Cardiac muscle cell (in vitro differentiated cells and primary cell): ENCODE results near the gene OXLD1. TPM values are rescaled to one million over a fixed set of nuclear protein-coding genes. Genes with fewer than 3 reads are reported as not detected.

ENCODE experiments used
- DNase-seq, 2 donors: peaks; one replicate each; pipeline versions ENCODE4 v3.0.0 to v3.0.0-alpha.2; 2010 to 2017; ENCODE audit warnings: low read depth in 1 of 2, low spot score in 1 of 2
- H3K27ac ChIP-seq: fragments of 200-600 bp; sonication (generic); 2 replicates; pipeline ENCODE4 v1.5.1; 2016
- H3K27me3 ChIP-seq: fragments of 200-600 bp; sonication (generic); 2 replicates; pipeline ENCODE4 v1.6.0; 2016; ENCODE audit warnings: control low read depth
- H3K36me3 ChIP-seq: fragments of 200-600 bp; sonication (generic); 2 replicates; pipeline ENCODE4 v1.5.1; 2016; ENCODE audit warnings: control low read depth
- H3K4me1 ChIP-seq: fragments of 200-600 bp; sonication (generic); 2 replicates; pipeline ENCODE4 v1.8.1; 2017; ENCODE audit warnings: low read depth, mild to moderate bottlenecking, mixed run types
- H3K4me3 ChIP-seq: fragments of 200-600 bp; sonication (generic); 2 replicates; pipeline ENCODE4 v1.5.1; 2016; ENCODE audit warnings: mild to moderate bottlenecking
- H3K9me3 ChIP-seq: fragments of 200-600 bp; sonication (generic); 2 replicates; pipeline ENCODE4 v1.5.1; 2017; ENCODE audit warnings: low read depth, mild to moderate bottlenecking, control low read depth
- CTCF ChIP-seq: IDR thresholded peaks from 2 replicates; pipeline ENCODE4 v1.5.1; 2012; ENCODE audit warnings: low read depth, mild to moderate bottlenecking, low read length
- polyA plus RNA-seq: library from polyadenylated mRNA; unstranded; fragments of >200 nt; fragmentation: Nextera tagmentation; extraction: Ambion mirVana; gene quantifications from 2 replicates; pipeline ENCODE4 v1.2.1, GENCODE V29; 2016
- total RNA-seq: library from RNA; depleted of rRNA; stranded (reverse); fragments of >200 nt; gene quantifications from 2 replicates; pipeline ENCODE4 v1.2.3, GENCODE V29; 2016

The OXLD1 gene
- total and polyA plus RNA-seq, 2 experiments from 2014 or later, result 100 to 104 TPM

GRCh38 chr17:81667754-81668153, 1.3 kb upstream of the OXLD1 start:
- no peak for TF ChIP-seq CTCF
- Histone ChIP-seq H3K27me3 (no peaks in the 10 kb centered on the region), H3K36me3 (peaks cover 15% of the 10 kb centered on the region), H3K9me3 (no peaks in the 10 kb centered on the region), H3K4me1 (peaks cover 8% of the 10 kb centered on the region), H3K27ac (no peak overlapping the region), H3K4me3 (no peak overlapping the region)
- no peak for DNase-seq

GRCh38 chr17:81666092-81666341, 388 bp downstream of the OXLD1 start:
- Histone ChIP-seq H3K27me3 (no peaks in the 10 kb centered on the region), H3K36me3 (peaks cover 7% of the 10 kb centered on the region), H3K27ac (peak overlapping the region; percentile 71), H3K4me3 (peak overlapping the region; percentile 67), H3K4me1 (peaks cover 8% of the 10 kb centered on the region), H3K9me3 (no peaks in the 10 kb centered on the region)
- peak in 1 of 2 donors; percentile 81 for DNase-seq
- TF ChIP-seq CTCF, result no peak

- H3K9me3 ChIP-seq, result no peaks in the 10 kb centered on the region
- TF ChIP-seq CTCF, result no peak
- H3K4me1 ChIP-seq, result peaks cover 8% of the 10 kb centered on the region
- no peaks in the 10 kb centered on the region for H3K27me3 ChIP-seq
- H3K4me3 ChIP-seq, result peak overlapping the region; percentile 67
- peaks cover 7% of the 10 kb centered on the region for H3K36me3 ChIP-seq
- peak overlapping the region; percentile 71 for H3K27ac ChIP-seq
- peak in 1 of 2 donors; percentile 30 for DNase-seq
These were observed 957 bp downstream of the OXLD1 start for GRCh38 chr17:81665205-81666091.

- peaks cover under 1% of the 10 kb centered on the region for H3K36me3 ChIP-seq
- no peak for TF ChIP-seq CTCF
- no peaks in the 10 kb centered on the region for H3K27me3 ChIP-seq
- peaks cover 8% of the 10 kb centered on the region for H3K4me1 ChIP-seq
- no peaks in the 10 kb centered on the region for H3K9me3 ChIP-seq
- no peak overlapping the region for H3K27ac ChIP-seq
- DNase-seq, result no peak
- no peak overlapping the region for H3K4me3 ChIP-seq
These were observed 2.3 kb downstream of the OXLD1 start for GRCh38 chr17:81664051-81664470.

GRCh38 chr17:81662002-81662401, 4.4 kb downstream of the OXLD1 start:
- no peaks in the 10 kb centered on the region for H3K9me3 ChIP-seq
- peaks cover 13% of the 10 kb centered on the region for H3K4me1 ChIP-seq
- DNase-seq, result no peak
- no peak overlapping the region for H3K27ac ChIP-seq
- H3K36me3 ChIP-seq, result no peaks in the 10 kb centered on the region
- H3K4me3 ChIP-seq, result no peak overlapping the region
- H3K27me3 ChIP-seq, result no peaks in the 10 kb centered on the region
- TF ChIP-seq CTCF, result no peak
